ENCODE results near the gene CENPE. TPM values are rescaled to one million over a fixed set of nuclear protein-coding genes. Genes with fewer than 3 reads are reported as not detected.

Gene CENPE
- polyA plus RNA-seq, 1 donor (not counting 4 experiments of a cell fraction or from before 2014, with no cell fraction given): 6.1 TPM

- Histone ChIP-seq H2AFZ (ENCODE audit: control insufficient read depth, low read length) (peak within 1 kb of the TSS; percentile 95), H3K27ac (ENCODE audit: control insufficient read depth, insufficient read depth, low read length) (peak within 1 kb of the TSS; percentile 72), H3K9ac (ENCODE audit: control insufficient read depth, extremely low read depth, insufficient read depth, low read length) (peak within 1 kb of the TSS; percentile 73), H3K4me1 (ENCODE audit: control insufficient read depth, extremely low read depth, insufficient read depth, low read length) (peaks cover 8% of the 10 kb centered on the region), H3K9me3 (ENCODE audit: control insufficient read depth, low read depth, low read length) (no peaks in the 10 kb centered on the region), H4K20me1 (ENCODE audit: control insufficient read depth, extremely low read depth, insufficient read depth, low read length) (no peaks in the 10 kb centered on the region), H3K36me3 (ENCODE audit: control insufficient read depth in 2 of 2, extremely low read depth in 1 of 2, insufficient read depth in 2 of 2, low read length in 2 of 2) (no peaks in the 10 kb centered on the region), H3K79me2 (ENCODE audit: control insufficient read depth, insufficient read depth, low read length) (no peaks in the 10 kb centered on the region), H3K4me2 (ENCODE audit: control insufficient read depth, extremely low read depth, insufficient read depth, low read depth, low read length) (peak within 1 kb of the TSS; percentile 97), H3K27me3 (ENCODE audit: control insufficient read depth, extremely low read depth, insufficient read depth, low read length) (no peaks in the 10 kb centered on the region), H3K9me1 (ENCODE audit: control insufficient read depth, extremely low read depth, insufficient read depth, low read length) (no peaks in the 10 kb centered on the region), H3K4me3 (ENCODE audit: control insufficient read depth in 2 of 3, extremely low read depth in 1 of 3, insufficient read depth in 2 of 3, low read depth in 1 of 3, low read length in 3 of 3) (peak within 1 kb of the TSS; percentile 39 to 82 (median 77))
- FAIRE-seq: peak; percentile 92
- peak; percentile 85 for DNase-seq (ENCODE audit: low read depth, low spot score)
- dilution Hi-C loops (cut with MboI; ENCODE audit: extremely low pct_ligation_motif_present, low sequenced_read_pairs): no loop called here
- peak; percentile 2 to 59 (median 50) for TF ChIP-seq CTCF (optimal IDR thresholded peaks at IDR 0.05 in 1 of 3, IDR thresholded peaks at IDR 0.05 in 1 of 3, conservative IDR thresholded peaks at IDR 0.05 in 1 of 3; ENCODE audit: extremely low read depth in 1 of 3, insufficient read depth in 2 of 3, low read length in 3 of 3)
- no peak for TF ChIP-seq EZH2 (IDR thresholded peaks at IDR 0.05; ENCODE audit: low read length)
Observed at GRCh38 chr4:103099691-103100392, 98.3 kb downstream of the CENPE start, which contains the start of gene BDH2. Gene BDH2 (minus strand): TSS chr4:103099834. CDS start chr4:103096254, 3,580 bp downstream.

GRCh38 chr4:103098756-103099440, 99.2 kb downstream of the CENPE start:
- dilution Hi-C loops (cut with MboI; ENCODE audit: extremely low pct_ligation_motif_present, low sequenced_read_pairs): no loop called here
- Histone ChIP-seq H2AFZ (ENCODE audit: control insufficient read depth, low read length) (peak overlapping the region; percentile 95), H3K79me2 (ENCODE audit: control insufficient read depth, insufficient read depth, low read length) (no peaks in the 10 kb centered on the region), H3K27ac (ENCODE audit: control insufficient read depth, insufficient read depth, low read length) (peak overlapping the region; percentile 72), H3K9me1 (ENCODE audit: control insufficient read depth, extremely low read depth, insufficient read depth, low read length) (no peaks in the 10 kb centered on the region), H3K9ac (ENCODE audit: control insufficient read depth, extremely low read depth, insufficient read depth, low read length) (peak overlapping the region; percentile 73), H3K9me3 (ENCODE audit: control insufficient read depth, low read depth, low read length) (no peaks in the 10 kb centered on the region), H3K4me1 (ENCODE audit: control insufficient read depth, extremely low read depth, insufficient read depth, low read length) (peaks cover 8% of the 10 kb centered on the region), H4K20me1 (ENCODE audit: control insufficient read depth, extremely low read depth, insufficient read depth, low read length) (no peaks in the 10 kb centered on the region), H3K27me3 (ENCODE audit: control insufficient read depth, extremely low read depth, insufficient read depth, low read length) (no peaks in the 10 kb centered on the region), H3K4me3 (ENCODE audit: control insufficient read depth in 2 of 3, extremely low read depth in 1 of 3, insufficient read depth in 2 of 3, low read depth in 1 of 3, low read length in 3 of 3) (peak overlapping the region; percentile 39 to 82 (median 77)), H3K4me2 (ENCODE audit: control insufficient read depth, extremely low read depth, insufficient read depth, low read depth, low read length) (peak overlapping the region; percentile 97), H3K36me3 (ENCODE audit: control insufficient read depth in 2 of 2, extremely low read depth in 1 of 2, insufficient read depth in 2 of 2, low read length in 2 of 2) (no peaks in the 10 kb centered on the region)
- no peak for TF ChIP-seq EZH2 (IDR thresholded peaks at IDR 0.05; ENCODE audit: low read length)
- no peak for TF ChIP-seq CTCF (optimal IDR thresholded peaks at IDR 0.05 in 1 of 3, IDR thresholded peaks at IDR 0.05 in 1 of 3, conservative IDR thresholded peaks at IDR 0.05 in 1 of 3; ENCODE audit: extremely low read depth in 1 of 3, insufficient read depth in 2 of 3, low read length in 3 of 3)
- DNase-seq (ENCODE audit: low read depth, low spot score): no peak
- no peak for FAIRE-seq

Measured in keratinocyte (primary cell).